GM21528 (cell line): ENCODE data around the gene CBFA2T2.

ENCODE experiments used
- ATAC-seq: cut with Tn5 transposase; IDR thresholded peaks from one replicate; pipeline ENCODE4 v1.9.1; 2021; ENCODE audit warnings: mild to moderate bottlenecking, moderate library complexity; ENCODE audit not compliant: unreplicated experiment, low FRiP score

The CBFA2T2 gene

DNA sequence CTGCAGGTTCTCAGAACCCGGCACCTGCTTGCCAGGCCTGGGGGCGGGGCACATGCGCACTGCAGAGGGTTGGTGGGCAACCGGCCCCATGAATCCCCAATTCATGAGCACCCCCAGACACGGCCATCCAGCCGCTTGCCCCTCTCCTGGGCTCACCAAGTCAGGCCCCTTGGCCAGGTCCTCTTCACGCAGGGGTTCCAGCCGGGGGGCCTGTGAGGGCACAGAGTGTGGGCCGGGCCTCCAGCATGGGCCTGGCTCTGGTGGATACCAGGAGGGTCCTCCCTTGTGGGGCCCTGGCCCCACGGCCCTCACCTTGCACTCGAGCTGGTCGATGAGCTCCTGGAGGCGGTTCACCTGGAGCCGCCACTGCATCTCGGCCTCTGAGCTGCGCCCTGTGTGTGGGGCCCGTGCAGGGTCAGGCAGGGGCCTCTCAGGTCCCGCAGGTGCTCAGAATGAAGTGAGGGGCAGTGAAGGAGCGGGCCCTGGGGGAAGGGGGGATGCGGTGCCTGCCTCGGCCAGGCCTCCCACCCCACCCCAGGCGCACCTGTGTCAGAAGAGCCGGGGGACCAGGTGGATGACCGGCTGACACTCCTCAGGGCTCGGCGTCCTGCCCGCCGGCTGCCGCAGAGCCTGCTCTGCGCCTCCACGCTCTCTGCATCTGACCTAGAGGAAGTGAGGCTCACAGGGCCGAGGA, 169.6 kb downstream of the CBFA2T2 start:
- ATAC-seq, result no peak

GRCh38 chr20:33660035-33660684, 170.3 kb downstream of the CBFA2T2 start:
- ATAC-seq, result no peak

- ATAC-seq, result no peak
These were observed 170.8 kb downstream of the CBFA2T2 start for GRCh38 chr20:33660685-33661058.

DNA sequence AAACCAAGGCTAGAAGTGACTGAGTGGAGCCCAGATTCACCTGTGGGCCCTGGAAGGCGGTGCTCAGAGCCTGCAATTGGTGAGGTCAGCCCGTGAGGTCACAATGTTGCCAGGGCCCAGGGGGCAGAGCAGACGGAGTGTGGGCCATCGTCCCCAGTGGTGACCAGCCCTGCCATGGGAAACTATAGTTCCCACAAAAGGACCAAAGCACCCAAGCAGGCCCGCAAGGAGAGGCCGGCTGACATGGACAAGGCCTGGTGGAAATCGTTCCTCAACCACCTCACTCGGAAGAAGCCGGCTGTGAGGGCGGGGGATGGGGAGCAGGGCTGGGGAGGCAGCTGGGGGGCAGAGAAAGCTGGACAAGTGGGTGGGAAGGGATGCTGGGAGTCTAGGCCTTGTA, 172.3 kb downstream of the CBFA2T2 start, which contains the start of gene C20orf144:
C20orf144 (plus strand) TSS at position 156 of the 400 bp plus-strand sequence; CDS start at position 175, 19 bp downstream.
- no peak for ATAC-seq

DNA sequence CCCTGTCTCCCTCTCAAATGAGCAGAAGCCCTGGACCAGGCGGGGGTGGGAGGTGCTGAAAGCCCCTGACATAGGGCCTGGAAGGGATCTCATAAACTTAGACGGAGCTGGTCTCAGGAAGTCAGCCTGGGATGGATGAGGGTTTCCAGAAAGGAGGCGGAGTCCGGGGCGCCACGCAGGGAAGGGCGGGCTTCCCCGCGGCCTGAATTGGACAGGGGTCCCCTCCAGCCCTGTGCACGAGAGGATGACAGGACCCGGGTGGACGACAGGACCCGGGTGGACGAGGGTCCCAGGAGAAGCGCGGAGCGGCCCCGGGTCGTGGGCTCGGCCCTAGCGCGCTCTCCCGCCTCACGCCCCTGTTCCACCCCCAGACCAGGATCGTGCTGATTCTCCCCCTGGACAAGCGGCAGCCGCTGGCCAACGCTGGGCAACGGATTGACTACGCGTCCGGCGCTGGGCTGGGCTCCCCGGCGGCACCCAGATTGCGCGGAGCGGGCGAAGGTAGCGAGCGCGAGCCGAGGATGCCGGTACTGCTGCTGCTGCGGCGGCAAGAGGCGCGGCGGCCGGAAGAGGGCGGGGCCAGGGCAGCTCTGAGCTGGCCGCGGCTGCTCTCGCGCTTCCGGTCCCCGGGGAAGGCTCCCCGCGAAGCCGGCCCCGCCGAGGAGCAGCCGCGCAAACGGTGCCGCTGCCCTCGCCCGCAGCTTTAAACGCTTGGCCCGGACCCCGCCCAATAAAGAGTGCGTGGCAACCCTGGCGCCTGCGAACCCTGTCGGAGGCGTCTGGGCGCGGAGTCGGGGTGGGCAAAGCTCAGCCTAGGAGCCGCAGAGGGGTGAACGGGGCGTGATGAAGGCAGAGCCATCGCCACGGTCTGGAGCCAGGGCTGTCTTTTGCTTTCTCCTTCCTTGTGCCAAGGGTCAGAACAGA, 173.5 kb downstream of the CBFA2T2 start:
- peak; percentile 47 for ATAC-seq

GRCh38 chr20:33664085-33664761, 174.3 kb downstream of the CBFA2T2 start:
- no peak for ATAC-seq

GRCh38 chr20:33664762-33665144, 174.9 kb downstream of the CBFA2T2 start:
- no peak for ATAC-seq

DNA sequence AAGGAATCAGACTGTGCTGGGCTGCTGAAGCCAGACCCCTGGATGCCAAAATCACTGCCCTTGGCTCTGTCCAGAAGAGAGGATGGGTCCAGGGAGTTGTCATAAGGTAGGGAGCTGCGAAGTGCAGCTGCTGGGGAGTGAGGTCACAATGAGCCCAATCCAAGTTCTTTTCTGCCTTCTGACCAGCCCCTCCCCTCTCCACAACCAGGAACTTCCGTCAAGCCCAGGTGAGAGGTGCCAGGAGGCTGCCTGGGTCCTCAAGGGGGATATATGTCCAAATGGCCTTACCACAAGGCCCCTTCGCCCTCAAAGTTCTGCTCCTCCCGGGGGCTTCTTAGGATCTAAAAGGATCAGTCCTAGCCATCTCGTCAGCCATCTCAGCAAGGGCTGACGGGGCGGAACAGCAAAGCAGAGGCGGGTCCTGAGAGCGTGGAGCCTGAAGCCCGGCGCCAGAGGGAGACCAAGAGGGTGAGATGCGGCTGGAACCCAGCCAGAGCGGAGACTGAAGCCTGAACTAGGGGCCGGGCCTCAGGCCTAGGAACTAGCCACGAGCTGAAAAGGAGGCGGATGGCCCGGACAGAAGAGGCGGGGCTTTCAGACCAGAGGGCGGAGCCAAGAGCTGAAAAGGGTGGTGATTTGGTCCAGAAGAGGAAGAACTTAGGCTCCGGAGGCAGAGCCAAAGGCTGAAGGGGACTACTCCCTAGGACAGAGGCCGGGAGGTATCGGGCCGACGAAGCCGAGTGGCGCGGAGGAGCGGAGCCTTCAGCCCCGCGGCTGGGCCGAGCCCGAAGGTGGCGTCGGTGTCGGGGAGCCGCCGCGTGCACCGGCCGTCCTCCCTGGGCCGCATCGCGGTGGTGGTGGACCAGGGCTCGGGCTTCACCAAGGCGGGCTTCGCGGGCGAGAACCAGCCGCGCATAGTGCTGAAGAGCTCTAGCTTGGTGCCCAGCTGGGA, 176.7 kb downstream of the CBFA2T2 start, which contains the start of gene ACTL10:
ACTL10 (plus strand) TSS at position 651 of the 952 bp plus-strand sequence. CDS start 555 bp downstream, outside the sequence.
- ATAC-seq, result peak; percentile 58

DNA sequence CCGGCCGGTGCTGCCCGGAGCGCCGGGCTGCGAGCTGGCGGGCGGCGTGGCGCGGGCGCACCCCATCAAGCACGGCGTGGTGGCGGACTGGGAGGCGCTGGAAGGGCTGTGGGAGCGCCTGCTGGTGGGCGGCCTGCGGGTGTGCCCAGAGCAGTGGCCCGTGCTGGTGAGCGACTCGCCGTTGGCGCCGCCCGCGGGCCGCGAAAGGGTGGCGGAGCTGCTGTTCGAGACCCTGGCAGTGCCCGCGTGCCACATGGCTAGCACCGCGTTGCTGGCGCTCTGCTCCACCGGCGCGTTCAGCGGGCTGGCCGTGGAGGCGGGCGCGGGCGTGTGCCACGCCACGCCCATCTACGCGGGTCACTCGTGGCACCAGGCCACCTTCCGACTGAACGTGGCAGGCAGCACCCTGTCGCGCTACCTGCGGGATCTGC, 177.4 kb downstream of the CBFA2T2 start:
- peak; percentile 19 for ATAC-seq

DNA sequence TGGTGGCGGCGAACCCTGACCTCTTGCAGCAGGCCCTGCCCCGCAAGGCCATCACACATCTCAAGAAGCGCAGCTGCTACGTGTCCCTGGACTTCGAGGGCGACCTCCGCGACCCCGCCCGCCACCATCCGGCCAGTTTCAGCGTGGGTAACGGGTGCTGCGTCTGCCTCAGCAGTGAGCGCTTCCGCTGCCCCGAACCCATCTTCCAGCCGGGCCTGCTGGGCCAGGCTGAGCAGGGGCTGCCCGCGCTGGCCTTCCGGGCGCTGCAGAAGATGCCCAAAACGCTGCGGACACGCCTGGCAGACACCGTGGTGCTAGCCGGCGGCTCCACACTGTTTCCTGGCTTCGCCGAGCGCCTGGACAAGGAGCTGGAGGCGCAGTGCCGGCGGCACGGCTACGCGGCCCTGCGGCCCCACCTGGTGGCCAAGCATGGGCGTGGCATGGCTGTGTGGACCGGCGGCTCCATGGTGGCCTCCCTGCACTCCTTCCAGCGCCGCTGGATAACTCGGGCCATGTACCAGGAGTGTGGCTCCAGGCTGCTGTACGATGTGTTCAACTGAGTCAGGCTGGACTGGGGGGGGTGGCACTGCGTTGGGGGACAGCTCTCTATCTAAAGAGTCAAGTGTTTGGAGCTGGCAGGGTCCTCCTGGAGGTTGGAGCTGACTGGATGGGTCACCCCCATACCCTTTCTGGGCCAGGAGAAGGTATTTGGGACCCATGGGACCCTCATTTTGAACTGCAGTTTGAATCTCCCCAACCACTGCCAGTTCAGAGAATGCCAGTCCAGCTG, 178.0 kb downstream of the CBFA2T2 start:
- ATAC-seq, result no peak

- ATAC-seq, result no peak
These were observed 178.7 kb downstream of the CBFA2T2 start for GRCh38 chr20:33668466-33669155.

- no peak for ATAC-seq
These were observed 179.3 kb downstream of the CBFA2T2 start for GRCh38 chr20:33669224-33669623.

DNA sequence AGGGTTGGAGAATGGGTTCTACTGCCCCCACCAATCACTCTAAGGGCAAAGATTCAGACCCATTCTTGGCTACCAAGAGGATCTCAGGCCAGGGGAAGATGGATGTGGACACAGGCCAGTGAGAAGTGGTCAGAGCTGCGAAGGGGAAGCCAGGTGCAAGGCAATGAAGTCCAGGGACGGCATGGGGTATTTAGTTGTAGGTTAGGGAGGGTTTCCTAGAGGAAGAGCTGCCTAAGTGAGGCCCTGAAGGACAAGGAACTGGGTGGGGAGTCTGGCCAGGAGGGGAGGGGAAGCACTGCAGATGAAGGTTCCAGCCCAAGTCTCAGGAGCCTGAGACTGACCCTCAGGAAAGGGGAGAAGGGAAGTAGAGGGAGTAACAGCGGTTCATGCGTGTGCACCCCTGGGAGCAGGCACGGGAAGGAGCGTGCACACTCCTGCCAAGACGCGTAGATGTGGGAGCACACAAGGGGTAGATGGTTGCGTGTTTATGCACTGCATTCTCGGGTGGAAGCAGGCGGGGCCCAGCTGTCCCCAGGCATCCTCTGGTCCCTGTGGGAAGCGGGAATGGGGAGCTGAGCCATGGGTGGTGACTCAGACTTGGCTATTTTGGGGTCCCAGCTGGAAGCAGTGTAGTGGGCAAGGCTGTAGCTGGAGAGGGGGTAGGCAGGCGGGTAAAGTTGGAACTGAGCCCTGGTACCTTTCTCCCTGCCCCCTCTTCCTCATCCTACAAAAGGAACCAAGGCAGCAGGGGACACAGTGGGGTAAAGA, 180.2 kb downstream of the CBFA2T2 start:
- ATAC-seq, result no peak

DNA sequence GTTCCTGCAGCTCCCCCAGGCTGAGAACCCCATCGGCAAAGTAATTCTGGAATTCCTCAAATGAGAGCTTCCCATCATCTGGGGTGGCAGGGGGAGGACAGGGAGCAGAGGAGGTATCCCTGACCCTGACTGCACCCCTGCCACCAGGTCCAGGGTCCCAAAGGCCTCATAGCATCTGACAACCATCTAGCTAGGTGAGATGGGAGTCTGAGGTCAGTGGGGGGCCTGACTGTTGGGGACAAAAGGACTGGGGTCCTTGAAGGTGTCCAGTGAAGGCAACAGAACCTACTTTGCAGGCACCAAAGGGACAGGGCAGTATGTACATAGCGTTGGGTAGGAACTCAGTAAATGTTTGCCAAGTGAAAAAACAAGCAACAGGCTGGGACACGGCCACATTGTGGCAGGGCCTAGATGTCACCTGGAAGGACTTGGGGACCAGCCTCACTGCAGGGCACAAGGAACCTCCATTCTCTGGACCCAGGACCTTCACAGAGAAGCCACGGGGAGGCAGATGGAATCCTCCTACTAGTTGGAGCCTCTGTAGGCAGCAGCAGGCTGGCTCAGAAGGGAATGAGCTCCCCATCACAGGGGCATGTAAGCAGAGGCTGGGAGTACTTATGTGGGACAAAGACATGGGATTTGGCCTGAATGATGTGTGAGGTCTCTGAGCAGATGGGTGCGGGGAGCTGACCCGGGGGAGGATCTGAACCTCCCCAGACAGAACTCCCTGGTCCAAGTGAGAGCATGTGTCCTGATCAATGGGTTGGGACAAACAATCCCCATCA, 181.0 kb downstream of the CBFA2T2 start:
- no peak for ATAC-seq

DNA sequence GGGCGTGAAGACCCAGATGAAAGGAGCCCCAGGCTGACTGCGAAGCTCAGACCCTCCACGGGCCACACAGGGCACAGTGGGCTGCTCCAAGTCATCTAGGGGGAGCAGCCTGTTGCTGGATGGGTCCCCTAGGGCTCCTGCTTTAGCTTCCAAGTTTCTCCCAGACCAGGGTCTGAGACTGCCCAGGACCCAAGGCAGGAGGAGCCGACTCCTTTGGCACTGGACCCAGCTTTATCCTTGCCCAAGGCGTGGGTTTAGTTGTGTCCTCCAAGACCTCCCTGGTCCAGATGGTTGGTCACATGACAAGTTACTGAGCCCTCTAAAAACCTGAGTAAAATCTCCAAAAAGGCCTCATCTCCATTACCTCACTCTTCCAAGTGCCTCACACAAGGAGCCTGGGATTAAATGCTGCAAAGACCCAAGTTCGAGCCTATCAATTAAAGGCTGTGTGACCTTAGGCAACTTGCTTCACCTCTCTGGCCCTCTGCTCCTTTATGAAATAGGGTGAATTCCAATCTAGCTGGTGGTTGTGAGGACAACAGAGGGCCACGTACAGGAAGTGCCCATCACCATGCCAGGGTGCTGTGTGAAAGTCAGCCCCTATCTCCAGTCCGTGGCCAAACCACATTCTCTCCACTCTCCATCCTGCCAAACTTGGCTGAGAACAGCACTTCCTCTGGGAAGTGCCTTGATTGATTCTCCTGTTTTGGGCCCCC, 181.8 kb downstream of the CBFA2T2 start:
- ATAC-seq, result no peak
